Measurements from ENCODE around the gene C1orf210.

DNA sequence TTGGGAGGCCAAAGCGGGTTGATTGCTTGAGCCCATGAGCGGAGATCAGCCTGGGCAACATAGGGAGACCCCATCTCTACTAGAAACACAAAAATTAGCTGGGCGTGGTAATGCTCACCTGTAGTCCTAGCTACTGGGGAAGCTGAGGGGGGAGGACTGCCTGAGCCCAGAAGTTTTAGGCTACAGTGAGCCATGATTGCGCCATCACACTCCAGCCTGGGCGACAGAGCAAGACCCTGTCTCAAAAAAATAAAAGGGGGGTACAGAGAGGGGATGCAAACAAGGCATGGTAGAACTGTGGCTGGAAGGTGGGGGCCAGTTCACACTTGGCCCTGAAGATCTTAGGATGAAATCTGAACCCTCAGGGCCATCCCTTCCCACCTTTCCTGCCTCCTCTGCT is 1.2 kb upstream of the C1orf210 start:
- TF ChIP-seq, protein P1, sequence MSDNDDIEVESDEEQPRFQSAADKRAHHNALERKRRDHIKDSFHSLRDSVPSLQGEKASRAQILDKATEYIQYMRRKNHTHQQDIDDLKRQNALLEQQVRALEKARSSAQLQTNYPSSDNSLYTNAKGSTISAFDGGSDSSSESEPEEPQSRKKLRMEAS (CRISPR knock-in tag; IDR thresholded peaks at IDR 0.05), result no peak
- TF ChIP-seq, protein P2, sequence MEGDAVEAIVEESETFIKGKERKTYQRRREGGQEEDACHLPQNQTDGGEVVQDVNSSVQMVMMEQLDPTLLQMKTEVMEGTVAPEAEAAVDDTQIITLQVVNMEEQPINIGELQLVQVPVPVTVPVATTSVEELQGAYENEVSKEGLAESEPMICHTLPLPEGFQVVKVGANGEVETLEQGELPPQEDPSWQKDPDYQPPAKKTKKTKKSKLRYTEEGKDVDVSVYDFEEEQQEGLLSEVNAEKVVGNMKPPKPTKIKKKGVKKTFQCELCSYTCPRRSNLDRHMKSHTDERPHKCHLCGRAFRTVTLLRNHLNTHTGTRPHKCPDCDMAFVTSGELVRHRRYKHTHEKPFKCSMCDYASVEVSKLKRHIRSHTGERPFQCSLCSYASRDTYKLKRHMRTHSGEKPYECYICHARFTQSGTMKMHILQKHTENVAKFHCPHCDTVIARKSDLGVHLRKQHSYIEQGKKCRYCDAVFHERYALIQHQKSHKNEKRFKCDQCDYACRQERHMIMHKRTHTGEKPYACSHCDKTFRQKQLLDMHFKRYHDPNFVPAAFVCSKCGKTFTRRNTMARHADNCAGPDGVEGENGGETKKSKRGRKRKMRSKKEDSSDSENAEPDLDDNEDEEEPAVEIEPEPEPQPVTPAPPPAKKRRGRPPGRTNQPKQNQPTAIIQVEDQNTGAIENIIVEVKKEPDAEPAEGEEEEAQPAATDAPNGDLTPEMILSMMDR (IDR thresholded peaks at IDR 0.05), result no peak
- TF ChIP-seq, protein P3, sequence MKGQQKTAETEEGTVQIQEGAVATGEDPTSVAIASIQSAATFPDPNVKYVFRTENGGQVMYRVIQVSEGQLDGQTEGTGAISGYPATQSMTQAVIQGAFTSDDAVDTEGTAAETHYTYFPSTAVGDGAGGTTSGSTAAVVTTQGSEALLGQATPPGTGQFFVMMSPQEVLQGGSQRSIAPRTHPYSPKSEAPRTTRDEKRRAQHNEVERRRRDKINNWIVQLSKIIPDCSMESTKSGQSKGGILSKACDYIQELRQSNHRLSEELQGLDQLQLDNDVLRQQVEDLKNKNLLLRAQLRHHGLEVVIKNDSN (CRISPR knock-in tag; IDR thresholded peaks at IDR 0.05), result no peak
- TF ChIP-seq, protein P4, sequence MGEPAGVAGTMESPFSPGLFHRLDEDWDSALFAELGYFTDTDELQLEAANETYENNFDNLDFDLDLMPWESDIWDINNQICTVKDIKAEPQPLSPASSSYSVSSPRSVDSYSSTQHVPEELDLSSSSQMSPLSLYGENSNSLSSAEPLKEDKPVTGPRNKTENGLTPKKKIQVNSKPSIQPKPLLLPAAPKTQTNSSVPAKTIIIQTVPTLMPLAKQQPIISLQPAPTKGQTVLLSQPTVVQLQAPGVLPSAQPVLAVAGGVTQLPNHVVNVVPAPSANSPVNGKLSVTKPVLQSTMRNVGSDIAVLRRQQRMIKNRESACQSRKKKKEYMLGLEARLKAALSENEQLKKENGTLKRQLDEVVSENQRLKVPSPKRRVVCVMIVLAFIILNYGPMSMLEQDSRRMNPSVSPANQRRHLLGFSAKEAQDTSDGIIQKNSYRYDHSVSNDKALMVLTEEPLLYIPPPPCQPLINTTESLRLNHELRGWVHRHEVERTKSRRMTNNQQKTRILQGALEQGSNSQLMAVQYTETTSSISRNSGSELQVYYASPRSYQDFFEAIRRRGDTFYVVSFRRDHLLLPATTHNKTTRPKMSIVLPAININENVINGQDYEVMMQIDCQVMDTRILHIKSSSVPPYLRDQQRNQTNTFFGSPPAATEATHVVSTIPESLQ (CRISPR knock-in tag; IDR thresholded peaks at IDR 0.05), result no peak
- TF ChIP-seq ZNF416 (CRISPR knock-in tag; IDR thresholded peaks at IDR 0.05) (no peak), TP53 (CRISPR knock-in tag; IDR thresholded peaks at IDR 0.05) (no peak), CREB1 (CRISPR knock-in tag; IDR thresholded peaks at IDR 0.05) (no peak)
- TF ChIP-seq, protein P5, sequence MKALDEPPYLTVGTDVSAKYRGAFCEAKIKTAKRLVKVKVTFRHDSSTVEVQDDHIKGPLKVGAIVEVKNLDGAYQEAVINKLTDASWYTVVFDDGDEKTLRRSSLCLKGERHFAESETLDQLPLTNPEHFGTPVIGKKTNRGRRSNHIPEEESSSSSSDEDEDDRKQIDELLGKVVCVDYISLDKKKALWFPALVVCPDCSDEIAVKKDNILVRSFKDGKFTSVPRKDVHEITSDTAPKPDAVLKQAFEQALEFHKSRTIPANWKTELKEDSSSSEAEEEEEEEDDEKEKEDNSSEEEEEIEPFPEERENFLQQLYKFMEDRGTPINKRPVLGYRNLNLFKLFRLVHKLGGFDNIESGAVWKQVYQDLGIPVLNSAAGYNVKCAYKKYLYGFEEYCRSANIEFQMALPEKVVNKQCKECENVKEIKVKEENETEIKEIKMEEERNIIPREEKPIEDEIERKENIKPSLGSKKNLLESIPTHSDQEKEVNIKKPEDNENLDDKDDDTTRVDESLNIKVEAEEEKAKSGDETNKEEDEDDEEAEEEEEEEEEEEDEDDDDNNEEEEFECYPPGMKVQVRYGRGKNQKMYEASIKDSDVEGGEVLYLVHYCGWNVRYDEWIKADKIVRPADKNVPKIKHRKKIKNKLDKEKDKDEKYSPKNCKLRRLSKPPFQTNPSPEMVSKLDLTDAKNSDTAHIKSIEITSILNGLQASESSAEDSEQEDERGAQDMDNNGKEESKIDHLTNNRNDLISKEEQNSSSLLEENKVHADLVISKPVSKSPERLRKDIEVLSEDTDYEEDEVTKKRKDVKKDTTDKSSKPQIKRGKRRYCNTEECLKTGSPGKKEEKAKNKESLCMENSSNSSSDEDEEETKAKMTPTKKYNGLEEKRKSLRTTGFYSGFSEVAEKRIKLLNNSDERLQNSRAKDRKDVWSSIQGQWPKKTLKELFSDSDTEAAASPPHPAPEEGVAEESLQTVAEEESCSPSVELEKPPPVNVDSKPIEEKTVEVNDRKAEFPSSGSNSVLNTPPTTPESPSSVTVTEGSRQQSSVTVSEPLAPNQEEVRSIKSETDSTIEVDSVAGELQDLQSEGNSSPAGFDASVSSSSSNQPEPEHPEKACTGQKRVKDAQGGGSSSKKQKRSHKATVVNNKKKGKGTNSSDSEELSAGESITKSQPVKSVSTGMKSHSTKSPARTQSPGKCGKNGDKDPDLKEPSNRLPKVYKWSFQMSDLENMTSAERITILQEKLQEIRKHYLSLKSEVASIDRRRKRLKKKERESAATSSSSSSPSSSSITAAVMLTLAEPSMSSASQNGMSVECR (CRISPR knock-in tag; IDR thresholded peaks at IDR 0.05; ENCODE audit: borderline replicate concordance), result no peak
